ENCODE measurements around the gene ANGPT4.

The ANGPT4 gene

GRCh38 chr20:955111-955510, 39.0 kb upstream of the ANGPT4 start:
- no peak overlapping the region for H3K4me3 Mint-ChIP-seq
- H3K27me3 Mint-ChIP-seq (ENCODE audit: low read depth, poor library complexity): peaks cover 23% of the 10 kb centered on the region
- H3K9me3 Mint-ChIP-seq: no peaks in the 10 kb centered on the region
- no peak for DNase-seq
- no peak overlapping the region for H3K27ac Mint-ChIP-seq
- no peaks in the 10 kb centered on the region for H3K36me3 Mint-ChIP-seq (ENCODE audit: low read depth)
- TF ChIP-seq CTCF (IDR thresholded peaks at IDR 0.05): no peak
- peaks cover 8% of the 10 kb centered on the region for H3K4me1 Mint-ChIP-seq

GRCh38 chr20:953742-954141, 37.6 kb upstream of the ANGPT4 start:
- no peaks in the 10 kb centered on the region for H3K9me3 Mint-ChIP-seq
- peaks cover 2% of the 10 kb centered on the region for H3K4me1 Mint-ChIP-seq
- H3K27ac Mint-ChIP-seq: no peak overlapping the region
- H3K4me3 Mint-ChIP-seq: no peak overlapping the region
- peaks cover 32% of the 10 kb centered on the region for H3K27me3 Mint-ChIP-seq (ENCODE audit: low read depth, poor library complexity)
- no peak for DNase-seq
- TF ChIP-seq CTCF (IDR thresholded peaks at IDR 0.05): no peak
- no peaks in the 10 kb centered on the region for H3K36me3 Mint-ChIP-seq (ENCODE audit: low read depth)

GRCh38 chr20:952196-952795, 36.2 kb upstream of the ANGPT4 start:
- Mint-ChIP-seq H3K27ac (no peak overlapping the region), H3K9me3 (no peaks in the 10 kb centered on the region), H3K36me3 (ENCODE audit: low read depth) (no peaks in the 10 kb centered on the region), H3K27me3 (ENCODE audit: low read depth, poor library complexity) (peaks cover 43% of the 10 kb centered on the region), H3K4me1 (no peaks in the 10 kb centered on the region), H3K4me3 (no peak overlapping the region)
- no peak for DNase-seq
- no peak for TF ChIP-seq CTCF (IDR thresholded peaks at IDR 0.05)

GRCh38 chr20:951384-952169, 35.4 kb upstream of the ANGPT4 start:
- Mint-ChIP-seq H3K4me3 (no peak overlapping the region), H3K4me1 (no peaks in the 10 kb centered on the region), H3K27ac (no peak overlapping the region), H3K27me3 (ENCODE audit: low read depth, poor library complexity) (peaks cover 47% of the 10 kb centered on the region), H3K9me3 (no peaks in the 10 kb centered on the region), H3K36me3 (ENCODE audit: low read depth) (no peaks in the 10 kb centered on the region)
- DNase-seq: no peak
- no peak for TF ChIP-seq CTCF (IDR thresholded peaks at IDR 0.05)

- H3K4me3 Mint-ChIP-seq: no peak overlapping the region
- no peaks in the 10 kb centered on the region for H3K36me3 Mint-ChIP-seq (ENCODE audit: low read depth)
- DNase-seq: no peak
- H3K4me1 Mint-ChIP-seq: peaks cover 10% of the 10 kb centered on the region
- peaks cover 44% of the 10 kb centered on the region for H3K27me3 Mint-ChIP-seq (ENCODE audit: low read depth, poor library complexity)
- H3K9me3 Mint-ChIP-seq: no peaks in the 10 kb centered on the region
- no peak for TF ChIP-seq CTCF (IDR thresholded peaks at IDR 0.05)
- H3K27ac Mint-ChIP-seq: no peak overlapping the region
Measured at GRCh38 chr20:949717-950116, 33.6 kb upstream of the ANGPT4 start.

GRCh38 chr20:946826-947225, 30.7 kb upstream of the ANGPT4 start:
- Mint-ChIP-seq H3K27ac (no peak overlapping the region), H3K4me1 (peaks cover 16% of the 10 kb centered on the region)

More at GRCh38 chr20:946826-947225, 30.7 kb upstream of the ANGPT4 start:
- H3K9me3 Mint-ChIP-seq: no peaks in the 10 kb centered on the region
- H3K4me3 Mint-ChIP-seq: no peak overlapping the region
- H3K27me3 Mint-ChIP-seq (ENCODE audit: low read depth, poor library complexity): peaks cover 34% of the 10 kb centered on the region
- H3K36me3 Mint-ChIP-seq (ENCODE audit: low read depth): no peaks in the 10 kb centered on the region
- no peak for DNase-seq
- no peak for TF ChIP-seq CTCF (IDR thresholded peaks at IDR 0.05)
